Keratinocyte (primary cell): ENCODE results near the gene SLFN11. TPM values are rescaled to one million over a fixed set of nuclear protein-coding genes. Genes with fewer than 3 reads are reported as not detected.

ENCODE experiments used
- DNase-seq: peaks from one replicate; pipeline ENCODE4 v3.0.0-alpha.2; 2011; ENCODE audit warnings: low read depth, missing footprints, low spot score
- FAIRE-seq: peaks from 2 replicates; lab custom pipeline; 2011; peaks lifted over from hg19 to GRCh38; lab: Jason Lieb, UNC
- H2AFZ ChIP-seq: 2 replicates; pipeline ENCODE4 v1.6.0; 2012; ENCODE audit warnings: low read length, control low read depth, inconsistent platforms; ENCODE audit not compliant: control insufficient read depth
- H3K27ac ChIP-seq: 2 replicates; pipeline ENCODE4 v1.5.1; 2011; ENCODE audit warnings: low read length; ENCODE audit not compliant: control insufficient read depth, insufficient read depth
- H3K27me3 ChIP-seq: 3 replicates; pipeline ENCODE4 v1.6.0; 2011; ENCODE audit warnings: low read length; ENCODE audit not compliant: control insufficient read depth, insufficient read depth; ENCODE audit errors: extremely low read depth
- H3K36me3 ChIP-seq, 2 experiments: 2 replicates in 1 of 2; 3 replicates in 1 of 2; pipeline ENCODE4 v1.5.1; 2011; ENCODE audit warnings: low read length in 2 of 2, mild to moderate bottlenecking in 1 of 2; ENCODE audit not compliant: control insufficient read depth in 2 of 2, insufficient read depth in 2 of 2; ENCODE audit errors: extremely low read depth in 1 of 2
- H3K4me1 ChIP-seq: 3 replicates; pipeline ENCODE4 v1.5.1; 2011; ENCODE audit warnings: low read length; ENCODE audit not compliant: control insufficient read depth, insufficient read depth; ENCODE audit errors: extremely low read depth
- H3K4me2 ChIP-seq: 3 replicates; pipeline ENCODE4 v1.6.0; 2011; ENCODE audit warnings: low read depth, low read length; ENCODE audit not compliant: control insufficient read depth, insufficient read depth; ENCODE audit errors: extremely low read depth
- H3K4me3 ChIP-seq, 3 experiments: fragments of 200-600 bp in 1 of 3; sonication (generic) in 1 of 3; 2 replicates in 2 of 3; 3 replicates in 1 of 3; pipeline ENCODE4 v1.5.1; 2011 to 2016; ENCODE audit warnings: low read length in 3 of 3, mild to moderate bottlenecking in 3 of 3, control low read depth in 2 of 3, inconsistent platforms in 1 of 3, low read depth in 1 of 3, mixed read lengths in 1 of 3, mixed run types in 1 of 3, moderate library complexity in 1 of 3; ENCODE audit not compliant: control insufficient read depth in 2 of 3, insufficient read depth in 2 of 3; ENCODE audit errors: extremely low read depth in 1 of 3
- H3K79me2 ChIP-seq: 2 replicates; pipeline ENCODE4 v1.6.0; 2012; ENCODE audit warnings: low read length; ENCODE audit not compliant: control insufficient read depth, insufficient read depth
- H3K9ac ChIP-seq: 3 replicates; pipeline ENCODE4 v1.6.0; 2011; ENCODE audit warnings: low read length; ENCODE audit not compliant: control insufficient read depth, insufficient read depth; ENCODE audit errors: extremely low read depth
- H3K9me1 ChIP-seq: 3 replicates; pipeline ENCODE4 v1.6.0; 2011; ENCODE audit warnings: low read length; ENCODE audit not compliant: control insufficient read depth, insufficient read depth; ENCODE audit errors: extremely low read depth
- H3K9me3 ChIP-seq: 2 replicates; pipeline ENCODE4 v1.5.1; 2012; ENCODE audit warnings: low read depth, low read length; ENCODE audit not compliant: control insufficient read depth
- H4K20me1 ChIP-seq: 3 replicates; pipeline ENCODE4 v1.6.0; 2011; ENCODE audit warnings: low read length; ENCODE audit not compliant: control insufficient read depth, insufficient read depth; ENCODE audit errors: extremely low read depth
- CTCF ChIP-seq, 3 experiments: IDR thresholded peaks in 1 of 3; conservative IDR thresholded peaks in 1 of 3; optimal IDR thresholded peaks in 1 of 3; 2 replicates in 2 of 3; 3 replicates in 1 of 3; pipeline versions ENCODE3 to v1.5.1; 2011; ENCODE audit warnings: low read length in 3 of 3, mild to moderate bottlenecking in 3 of 3, moderate library complexity in 2 of 3, control low read depth in 1 of 3, inconsistent platforms in 1 of 3; ENCODE audit not compliant: insufficient read depth in 2 of 3; ENCODE audit errors: extremely low read depth in 1 of 3
- EZH2 ChIP-seq: IDR thresholded peaks from one replicate; pipeline ENCODE4 v1.6.1; 2012; ENCODE audit warnings: inconsistent platforms, mild to moderate bottlenecking, low read length, moderate library complexity
- dilution Hi-C: fragments of 300-500 bp; cut with MboI; formaldehyde crosslinking; loops from one replicate; pipeline ENCODE4 v1.7.0; 2020; ENCODE audit warnings: low sequenced_read_pairs; ENCODE audit not compliant: extremely low pct_ligation_motif_present
- polyA plus RNA-seq, 5 experiments: library from polyadenylated mRNA; depleted of rRNA in 3 of 5; stranded (reverse) in 3 of 5; stranded (forward) in 1 of 5; unstranded in 1 of 5; fragments of >200 nt; gene quantifications; 1 replicate in 1 of 5; 2 replicates in 3 of 5; 3 replicates in 1 of 5; pipeline versions ENCODE4 v1.2.1 to v1.2.3, GENCODE V29; 2011 to 2012; ENCODE audit warnings: missing spikeins in 2 of 5, low read depth in 1 of 5, low replicate concordance in 1 of 5

SLFN11 gene
- polyA plus RNA-seq, 1 donor (not counting 4 experiments of a cell fraction or from before 2014, with no cell fraction given), result 3.5 TPM

DNA sequence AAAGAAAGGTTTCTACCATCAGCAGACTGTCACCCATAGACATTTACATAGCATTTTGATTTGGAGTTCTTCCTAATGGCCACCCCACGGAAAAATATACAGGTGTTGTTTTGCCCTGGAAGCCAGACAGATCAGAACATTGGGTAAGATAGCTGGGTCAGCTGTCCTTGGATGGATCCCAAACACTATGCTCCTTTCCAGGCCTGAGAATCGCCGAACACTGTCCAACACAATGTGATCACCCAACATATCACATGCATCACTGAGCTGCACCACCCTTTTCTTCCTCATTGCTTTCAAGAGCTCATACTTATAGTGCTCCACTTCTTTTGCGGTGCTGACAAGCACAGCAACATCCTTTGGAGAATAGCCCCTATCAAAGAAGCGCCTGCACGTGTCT lies 21.1 kb downstream of the SLFN11 start:
- TF ChIP-seq CTCF (optimal IDR thresholded peaks at IDR 0.05 in 1 of 3, IDR thresholded peaks at IDR 0.05 in 1 of 3, conservative IDR thresholded peaks at IDR 0.05 in 1 of 3; ENCODE audit: extremely low read depth in 1 of 3, insufficient read depth in 2 of 3, low read length in 3 of 3) (no peak), EZH2 (no peak)
- no peak for FAIRE-seq
- Histone ChIP-seq H3K27ac (no peak overlapping the region), H3K79me2 (no peaks in the 10 kb centered on the region), H3K4me1 (no peaks in the 10 kb centered on the region), H3K4me3 (no peak overlapping the region), H3K9me1 (no peaks in the 10 kb centered on the region), H3K9ac (no peak overlapping the region), H3K9me3 (no peaks in the 10 kb centered on the region), H2AFZ (no peak overlapping the region), H3K36me3 (no peaks in the 10 kb centered on the region), H4K20me1 (no peaks in the 10 kb centered on the region), H3K27me3 (no peaks in the 10 kb centered on the region), H3K4me2 (no peak overlapping the region)
- DNase-seq, result no peak
- dilution Hi-C loops, result no loop called here

DNA sequence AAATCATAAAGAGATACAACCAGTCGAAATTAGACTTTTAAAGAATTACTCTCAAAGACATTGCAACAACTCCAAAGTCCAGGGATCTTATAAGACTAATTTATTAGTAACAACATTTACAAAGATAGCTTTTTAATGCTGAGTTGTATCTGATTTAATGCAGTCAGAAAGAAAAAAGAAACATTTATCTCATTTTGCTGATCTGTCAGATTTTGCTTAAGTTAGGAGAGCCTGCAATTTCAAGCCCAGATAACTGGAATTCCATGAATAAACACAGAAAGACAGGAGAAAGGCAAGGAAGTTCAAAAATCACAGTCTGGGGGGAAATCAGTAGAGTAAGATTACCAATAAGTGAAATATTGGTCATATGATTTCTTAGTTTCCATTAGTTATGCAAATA lies 22.9 kb downstream of the SLFN11 start:
- Histone ChIP-seq H3K9me3 (no peaks in the 10 kb centered on the region), H4K20me1 (no peaks in the 10 kb centered on the region), H3K9me1 (no peaks in the 10 kb centered on the region), H3K27me3 (peaks cover 5% of the 10 kb centered on the region), H3K9ac (no peak overlapping the region), H3K4me2 (no peak overlapping the region), H3K79me2 (no peaks in the 10 kb centered on the region), H3K4me3 (no peak overlapping the region), H2AFZ (no peak overlapping the region), H3K36me3 (no peaks in the 10 kb centered on the region), H3K4me1 (peaks cover 5% of the 10 kb centered on the region), H3K27ac (no peak overlapping the region)
- no peak for DNase-seq
- no peak for FAIRE-seq
- dilution Hi-C loops, result no loop called here
- no peak for TF ChIP-seq CTCF (optimal IDR thresholded peaks at IDR 0.05 in 1 of 3, IDR thresholded peaks at IDR 0.05 in 1 of 3, conservative IDR thresholded peaks at IDR 0.05 in 1 of 3; ENCODE audit: extremely low read depth in 1 of 3, insufficient read depth in 2 of 3, low read length in 3 of 3)
- TF ChIP-seq EZH2, result no peak
